Adrenal gland (tissue), 12 donors: Measurements from ENCODE around the gene SFXN3. TPM values are rescaled to one million over a fixed set of nuclear protein-coding genes. Genes with fewer than 3 reads are reported as not detected.

ENCODE experiments used
- DNase-seq, 7 donors: peaks; one replicate each; pipeline ENCODE4 v3.0.0-alpha.2; 2019 to 2020
- H3K27ac ChIP-seq, 5 donors: fragments of 200-600 bp; sonication (generic) in 4 of 5; 1 replicate in 3 of 5; 2 replicates in 2 of 5; pipeline versions ENCODE4 v1.5.1 to v1.8.0; 2016 to 2020; ENCODE audit warnings: mild to moderate bottlenecking in 1 of 5
- H3K27me3 ChIP-seq: fragments of 200-600 bp; 2 replicates; pipeline ENCODE4 v1.8.0; 2021
- H3K36me3 ChIP-seq, 2 donors: fragments of 200-600 bp; replicated peaks in 1 of 2; 1 replicate in 1 of 2; 2 replicates in 1 of 2; pipeline versions ENCODE4 v1.5.1 to v1.8.0; 2018 to 2022
- H3K4me1 ChIP-seq, 2 donors: fragments of 200-600 bp; replicated peaks in 1 of 2; 1 replicate in 1 of 2; 2 replicates in 1 of 2; pipeline versions ENCODE4 v1.5.1 to v1.8.0; 2018 to 2021
- H3K4me3 ChIP-seq, 4 donors: fragments of 200-600 bp; sonication (generic) in 3 of 4; one replicate each; pipeline ENCODE4 v1.5.1; 2016 to 2018
- H3K9me3 ChIP-seq, 3 donors: fragments of 200-600 bp; sonication (generic) in 1 of 3; replicated peaks in 1 of 3; 1 replicate in 2 of 3; 2 replicates in 1 of 3; pipeline versions ENCODE4 v1.5.1 to v1.8.0; 2016 to 2021
- CTCF ChIP-seq, 6 experiments: fragments of 450-650 bp in 4 of 6; fragments of 200-600 bp in 2 of 6; sonication (generic) in 1 of 6; IDR thresholded peaks; 1 replicate in 5 of 6; 2 replicates in 1 of 6; pipeline versions ENCODE4 v1.5.1 to v1.8.0; 2016 to 2021; ENCODE audit warnings: antibody characterized with exemption in 6 of 6, mild to moderate bottlenecking in 2 of 6, moderate library complexity in 1 of 6
- POLR2A ChIP-seq, 2 donors: fragments of 450-650 bp; IDR thresholded peaks; one replicate each; pipeline ENCODE4 v1.6.1; 2017; ENCODE audit warnings: antibody characterized with exemption in 2 of 2, mild to moderate bottlenecking in 2 of 2, moderate library complexity in 1 of 2
- WGBS, 4 donors: extraction: QIAGEN DNeasy Blood & Tissue Kit in 2 of 4; methylation state at CpG; one replicate each; pipeline versions ENCODE4 v1.1.5 to v1.1.7; 2013 to 2017; 5-methylcytosine and 5-hydroxymethylcytosine counted together
- intact Hi-C, 2 donors: fragments of 100-400 bp; cut with DNase I; formaldehyde crosslinking; loops; one replicate each; pipeline versions ENCODE4 v1.14.1 to v1.15.0; 2022 to 2023
- polyA plus RNA-seq, 3 donors: library from polyadenylated mRNA; stranded (reverse); fragments of 200-250 nt in 2 of 3; fragments of 350-450 nt in 1 of 3; fragmentation: Illumina TruSeq in 1 of 3; extraction: RNeasy Lipid Tissue Mini Kit (QIAGEN cat#74804) in 1 of 3; gene quantifications; one replicate each; pipeline ENCODE4 v1.2.3, GENCODE V29; 2013 to 2014
- total RNA-seq, 9 donors: library from RNA; depleted of rRNA in 4 of 9; stranded (reverse); fragments of >200 nt in 4 of 9; fragments of 120-200 nt in 1 of 9; fragmentation: NEBNext Ultra II Directional in 1 of 9; extraction: Animal tissue kit (Norgen Biotek cat#: 25700) in 1 of 9; gene quantifications; one replicate each; pipeline versions ENCODE4 v1.1.0 to v1.2.4, GENCODE V29; 2013 to 2023
- donor health status: healthy with polysubstance abuse.
- donor health status: Bipolar disorder and iron deficiency.
- donor health status: DM: yes; HTN: yes; CAD: no.
- donor health status: DM: no; HTN: no; CAD: no.
- donor health status: DM: no; HTN: no; CAD: no.
- donor health status: DM: yes; HTN: yes; CAD: no.

The SFXN3 gene
- total and polyA plus RNA-seq, 12 donors, result 20.4 to 54.0 (median 31.0) TPM

- no peaks in the 10 kb centered on the region for H3K9me3 ChIP-seq
- DNase-seq, result no peak
- H3K4me1 ChIP-seq, result peaks cover 3 to 18% of the 10 kb centered on the region in 2 donors
- WGBS, 4 donors, result 25 to 37% (median 29%) methylated on average over 13 to 16 of the region's 16 CpGs
- H3K4me3 ChIP-seq, result no peak overlapping the region
- intact Hi-C loops, result no loop called here
- H3K36me3 ChIP-seq, result no peaks in the 10 kb centered on the region
- no peak overlapping the region for H3K27ac ChIP-seq
- no peak for TF ChIP-seq CTCF (IDR thresholded peaks at IDR 0.05)
- no peak for TF ChIP-seq POLR2A (IDR thresholded peaks at IDR 0.05)
- H3K27me3 ChIP-seq, result peaks cover 44% of the 10 kb centered on the region
Observed at GRCh38 chr10:101047268-101047667, 16.2 kb downstream of the SFXN3 start.

- TF ChIP-seq POLR2A (IDR thresholded peaks at IDR 0.05) (no peak), CTCF (IDR thresholded peaks at IDR 0.05) (no peak)
- Histone ChIP-seq H3K9me3 (no peaks in the 10 kb centered on the region), H3K27ac (no peak overlapping the region), H3K4me1 (peaks cover 0 to 13% of the 10 kb centered on the region in 2 donors), H3K4me3 (no peak overlapping the region), H3K36me3 (no peaks in the 10 kb centered on the region), H3K27me3 (peaks cover 44% of the 10 kb centered on the region)
- intact Hi-C loops, result no loop called here
- 20 to 31% (median 24%) methylated on average over 17 to 62 of the region's 62 CpGs for WGBS, 4 donors
- no peak for DNase-seq
Observed at GRCh38 chr10:101047961-101048892, 17.2 kb downstream of the SFXN3 start.

GRCh38 chr10:101050208-101051069 is 19.4 kb downstream of the SFXN3 start:
- H3K27me3 ChIP-seq, result peaks cover 44% of the 10 kb centered on the region
- no peak overlapping the region for H3K27ac ChIP-seq
- intact Hi-C loops, result no loop called here
- H3K4me1 ChIP-seq, result peaks cover 0 to 8% of the 10 kb centered on the region in 2 donors
- H3K9me3 ChIP-seq, result no peaks in the 10 kb centered on the region
- no peaks in the 10 kb centered on the region for H3K36me3 ChIP-seq
- H3K4me3 ChIP-seq, result peak overlapping the region in 1 of 4 donors; percentile 10
- 11 to 28% (median 19%) methylated on average over 19 to 42 of the region's 42 CpGs for WGBS, 4 donors
- TF ChIP-seq POLR2A (IDR thresholded peaks at IDR 0.05), result no peak
- TF ChIP-seq CTCF (IDR thresholded peaks at IDR 0.05), result peak; percentile 50 to 77 (median 64)
- peak in 6 of 7 donors; percentile 45 to 75 (median 68) for DNase-seq

GRCh38 chr10:101052285-101052684 is 21.3 kb downstream of the SFXN3 start:
- intact Hi-C loops, result no loop called here
- Histone ChIP-seq H3K9me3 (no peaks in the 10 kb centered on the region), H3K27ac (peak overlapping the region in 3 of 5 donors; percentile 39 to 57 (median 57)), H3K27me3 (peaks cover 35% of the 10 kb centered on the region), H3K36me3 (no peaks in the 10 kb centered on the region), H3K4me1 (peaks cover 0 to 8% of the 10 kb centered on the region in 2 donors), H3K4me3 (no peak overlapping the region)
- peak; percentile 69 to 89 (median 86) for DNase-seq
- TF ChIP-seq CTCF (IDR thresholded peaks at IDR 0.05) (no peak), POLR2A (IDR thresholded peaks at IDR 0.05) (peak in 1 of 2 donors; percentile 23)
- WGBS, 4 donors, result 51 to 72% (median 65%) methylated on average over 2 to 3 of the region's 3 CpGs
